Endodermal cell (in vitro differentiated cells): ENCODE results near the gene CES3. TPM values are rescaled to one million over a fixed set of nuclear protein-coding genes. Genes with fewer than 3 reads are reported as not detected.
A peak's percentile ranks its signal among the peaks of the same experiment; 100 is the strongest.

Experiments
- DNase-seq: peaks from one replicate; pipeline ENCODE4 v3.0.0-alpha.2; 2017
- H3K27ac ChIP-seq: 2 replicates; pipeline ENCODE4 v1.5.1; 2013; ENCODE audit warnings: mild to moderate bottlenecking, low read depth, low read length, moderate library complexity
- H3K27me3 ChIP-seq: 2 replicates; pipeline ENCODE4 v1.6.1; 2013; ENCODE audit warnings: mild to moderate bottlenecking, low read length, moderate library complexity; ENCODE audit not compliant: insufficient read depth, control insufficient read depth, poor library complexity, severe bottlenecking
- H3K36me3 ChIP-seq: 2 replicates; pipeline ENCODE4 v1.7.0; 2013; ENCODE audit warnings: mild to moderate bottlenecking, low read length, moderate library complexity; ENCODE audit not compliant: control insufficient read depth, insufficient read depth
- H3K4me1 ChIP-seq: one replicate; pipeline ENCODE4 v1.7.0; 2013; ENCODE audit warnings: low read length; ENCODE audit not compliant: control insufficient read depth, insufficient read depth
- H3K4me3 ChIP-seq: 2 replicates; pipeline ENCODE4 v1.5.1; 2013; ENCODE audit warnings: mild to moderate bottlenecking, low read length, moderate library complexity
- H3K9ac ChIP-seq: 2 replicates; pipeline ENCODE4 v1.6.1; 2013; ENCODE audit warnings: mild to moderate bottlenecking, low read length, moderate library complexity; ENCODE audit not compliant: poor library complexity, severe bottlenecking; ENCODE audit errors: extremely low read depth
- H3K9me3 ChIP-seq: 2 replicates; pipeline ENCODE4 v1.6.1; 2013; ENCODE audit warnings: mild to moderate bottlenecking, low read length, moderate library complexity; ENCODE audit not compliant: control insufficient read depth
- H3K27ac Mint-ChIP-seq: 2 replicates; pipeline ENCODE4 v1.8.0; 2020; ENCODE audit warnings: mixed read lengths
- H3K27me3 Mint-ChIP-seq: 2 replicates; pipeline ENCODE4 v1.8.0; 2021; ENCODE audit warnings: mild to moderate bottlenecking, mixed read lengths; ENCODE audit not compliant: insufficient read depth
- H3K36me3 Mint-ChIP-seq: 2 replicates; pipeline ENCODE4 v1.8.0; 2020; ENCODE audit warnings: low read depth, mixed read lengths
- H3K4me1 Mint-ChIP-seq: 2 replicates; pipeline ENCODE4 v1.8.0; 2020; ENCODE audit warnings: mixed read lengths
- H3K4me3 Mint-ChIP-seq: 2 replicates; pipeline ENCODE4 v1.8.0; 2020; ENCODE audit warnings: mild to moderate bottlenecking, moderate library complexity, mixed read lengths
- H3K9me3 Mint-ChIP-seq: 2 replicates; pipeline ENCODE4 v1.8.0; 2020; ENCODE audit warnings: mild to moderate bottlenecking, mixed read lengths
- CTCF ChIP-seq: fragments of 200-600 bp; sonication (generic); conservative IDR thresholded peaks from 2 replicates; pipeline ENCODE4 v1.5.0; 2021; ENCODE audit warnings: antibody characterized with exemption, mild to moderate bottlenecking
- WGBS, 2 experiments: methylation state at CpG; one replicate each; pipeline versions ENCODE4 v1.1.5 to v1.1.7; 2013; ENCODE audit warnings: missing lambda C conversion rate in 2 of 2, mixed read lengths in 1 of 2; ENCODE audit not compliant: insufficient coverage in 1 of 2, insufficient read length in 1 of 2; 5-methylcytosine and 5-hydroxymethylcytosine counted together
- total RNA-seq, 2 donors: library from RNA; stranded (reverse); fragmentation: NEBNext Ultra II Directional in 1 of 2; extraction: Animal tissue kit (Norgen Biotek cat#: 25700) in 1 of 2; gene quantifications; 2 replicates in 1 of 2; 3 replicates in 1 of 2; pipeline ENCODE4 v1.2.1, GENCODE V29; 2021

CES3 gene
- total RNA-seq, 2 donors from 2014 or later: 2.7 to 3.8 TPM

- no peak for DNase-seq
- H3K27me3 Mint-ChIP-seq: peaks cover 13% of the 10 kb centered on the region
- Histone ChIP-seq H3K27ac (no peak overlapping the region), H3K36me3 (no peaks in the 10 kb centered on the region), H3K4me1 (no peaks in the 10 kb centered on the region), H3K27me3 (peaks cover 33% of the 10 kb centered on the region), H3K4me3 (no peak overlapping the region), H3K9ac (no peak overlapping the region), H3K9me3 (peaks cover 14% of the 10 kb centered on the region)
- no peak overlapping the region for H3K27ac Mint-ChIP-seq
- WGBS, 2 experiments: 93% methylated on average over 2 of the region's 2 CpGs; no CpG with 5 or more reads in 1 of the 2 experiments
- H3K4me1 Mint-ChIP-seq: peaks cover 6% of the 10 kb centered on the region
- H3K36me3 Mint-ChIP-seq: no peaks in the 10 kb centered on the region
- H3K4me3 Mint-ChIP-seq: no peak overlapping the region
- TF ChIP-seq CTCF: no peak
- H3K9me3 Mint-ChIP-seq: peaks cover 13% of the 10 kb centered on the region
Observed at GRCh38 chr16:66950437-66950836, 10.6 kb upstream of the CES3 start.

GRCh38 chr16:66950971-66951790 is 9.9 kb upstream of the CES3 start:
- H3K27me3 ChIP-seq: peaks cover 33% of the 10 kb centered on the region
- Mint-ChIP-seq H3K27me3 (peaks cover 13% of the 10 kb centered on the region), H3K9me3 (peaks cover 13% of the 10 kb centered on the region), H3K36me3 (no peaks in the 10 kb centered on the region), H3K4me1 (peaks cover 11% of the 10 kb centered on the region), H3K27ac (no peak overlapping the region), H3K4me3 (no peak overlapping the region)
- TF ChIP-seq CTCF: no peak
- DNase-seq: no peak
- no peak overlapping the region for H3K9ac ChIP-seq
- no peak overlapping the region for H3K27ac ChIP-seq
- H3K4me3 ChIP-seq: peak overlapping the region; percentile 11
- WGBS, 2 experiments: 84 to 95% methylated on average over 2 to 4 of the region's 4 CpGs
- H3K4me1 ChIP-seq: no peaks in the 10 kb centered on the region
- H3K9me3 ChIP-seq: peaks cover 14% of the 10 kb centered on the region
- no peaks in the 10 kb centered on the region for H3K36me3 ChIP-seq

- peaks cover 29% of the 10 kb centered on the region for H3K27me3 ChIP-seq
- Mint-ChIP-seq H3K4me1 (peaks cover 12% of the 10 kb centered on the region), H3K27me3 (peaks cover 14% of the 10 kb centered on the region), H3K27ac (peak overlapping the region; percentile 26), H3K36me3 (no peaks in the 10 kb centered on the region), H3K9me3 (peaks cover 13% of the 10 kb centered on the region), H3K4me3 (no peak overlapping the region)
- H3K9me3 ChIP-seq: peaks cover 14% of the 10 kb centered on the region
- 82 to 95% methylated on average over 6 to 7 of the region's 7 CpGs for WGBS, 2 experiments
- H3K4me3 ChIP-seq: no peak overlapping the region
- H3K4me1 ChIP-seq: no peaks in the 10 kb centered on the region
- no peak for DNase-seq
- no peak overlapping the region for H3K9ac ChIP-seq
- TF ChIP-seq CTCF: no peak
- H3K36me3 ChIP-seq: no peaks in the 10 kb centered on the region
- H3K27ac ChIP-seq: no peak overlapping the region
Observed at GRCh38 chr16:66952430-66953110, 8.5 kb upstream of the CES3 start.
